ENCODE data around the gene CUL9.

DNA sequence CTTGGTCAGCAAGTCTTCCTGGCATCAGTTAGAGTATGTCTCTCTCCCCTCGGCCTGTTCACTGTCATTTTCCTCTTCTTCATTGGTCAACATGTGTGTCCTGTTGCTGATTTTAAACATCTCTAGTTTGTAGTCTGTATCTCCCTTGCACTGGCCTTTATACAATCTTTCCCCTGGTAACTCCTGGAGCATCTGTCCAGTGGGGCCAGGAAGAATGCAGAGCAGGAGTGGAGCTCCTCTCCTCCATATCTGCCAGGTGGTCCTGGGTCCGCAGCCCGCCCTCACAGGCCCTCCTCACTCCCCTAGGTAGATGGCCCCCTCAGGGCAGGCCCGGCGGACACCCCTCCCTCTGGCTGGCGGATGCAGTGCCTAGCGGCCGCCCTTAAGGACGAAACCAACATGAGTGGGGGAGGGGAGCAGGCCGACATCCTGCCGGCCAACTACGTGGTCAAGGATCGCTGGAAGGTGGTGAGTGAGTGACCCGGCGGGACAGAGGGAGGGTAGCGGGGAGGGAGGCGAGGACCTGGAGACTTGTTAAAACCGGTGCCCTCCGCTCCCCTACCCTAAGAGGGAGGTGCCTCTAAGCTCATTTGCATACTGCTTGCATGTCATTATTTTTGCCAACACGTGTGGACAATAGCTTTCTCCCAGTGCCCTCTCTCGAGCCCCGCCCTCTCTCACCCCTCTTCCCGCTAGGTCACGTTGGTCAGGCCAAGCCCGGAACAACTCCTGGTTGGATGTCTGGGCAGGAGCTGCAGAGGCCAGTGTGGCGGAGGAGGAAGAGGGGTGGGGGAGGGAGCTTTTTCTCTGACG, 64.5 kb downstream of the CUL9 start:
- TF ChIP-seq, protein P1, sequence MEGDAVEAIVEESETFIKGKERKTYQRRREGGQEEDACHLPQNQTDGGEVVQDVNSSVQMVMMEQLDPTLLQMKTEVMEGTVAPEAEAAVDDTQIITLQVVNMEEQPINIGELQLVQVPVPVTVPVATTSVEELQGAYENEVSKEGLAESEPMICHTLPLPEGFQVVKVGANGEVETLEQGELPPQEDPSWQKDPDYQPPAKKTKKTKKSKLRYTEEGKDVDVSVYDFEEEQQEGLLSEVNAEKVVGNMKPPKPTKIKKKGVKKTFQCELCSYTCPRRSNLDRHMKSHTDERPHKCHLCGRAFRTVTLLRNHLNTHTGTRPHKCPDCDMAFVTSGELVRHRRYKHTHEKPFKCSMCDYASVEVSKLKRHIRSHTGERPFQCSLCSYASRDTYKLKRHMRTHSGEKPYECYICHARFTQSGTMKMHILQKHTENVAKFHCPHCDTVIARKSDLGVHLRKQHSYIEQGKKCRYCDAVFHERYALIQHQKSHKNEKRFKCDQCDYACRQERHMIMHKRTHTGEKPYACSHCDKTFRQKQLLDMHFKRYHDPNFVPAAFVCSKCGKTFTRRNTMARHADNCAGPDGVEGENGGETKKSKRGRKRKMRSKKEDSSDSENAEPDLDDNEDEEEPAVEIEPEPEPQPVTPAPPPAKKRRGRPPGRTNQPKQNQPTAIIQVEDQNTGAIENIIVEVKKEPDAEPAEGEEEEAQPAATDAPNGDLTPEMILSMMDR (IDR thresholded peaks at IDR 0.05) = no peak
- TF ChIP-seq POLR2A (IDR thresholded peaks at IDR 0.05) = no peak
